Stromal cell of bone marrow (primary cell): ENCODE measurements around the gene HSD17B3.
A peak's percentile ranks its signal among the peaks of the same experiment; 100 is the strongest.
"Not testable (repeated sequence)": the region's sequence is repeated elsewhere in the genome, so short reads cannot be mapped to it uniquely, and the experiment has no call there.

Experiments used
- DNase-seq: peaks from one replicate; pipeline ENCODE4 v3.0.0-alpha.2; 2012; ENCODE audit warnings: low read depth

The HSD17B3 gene

DNA sequence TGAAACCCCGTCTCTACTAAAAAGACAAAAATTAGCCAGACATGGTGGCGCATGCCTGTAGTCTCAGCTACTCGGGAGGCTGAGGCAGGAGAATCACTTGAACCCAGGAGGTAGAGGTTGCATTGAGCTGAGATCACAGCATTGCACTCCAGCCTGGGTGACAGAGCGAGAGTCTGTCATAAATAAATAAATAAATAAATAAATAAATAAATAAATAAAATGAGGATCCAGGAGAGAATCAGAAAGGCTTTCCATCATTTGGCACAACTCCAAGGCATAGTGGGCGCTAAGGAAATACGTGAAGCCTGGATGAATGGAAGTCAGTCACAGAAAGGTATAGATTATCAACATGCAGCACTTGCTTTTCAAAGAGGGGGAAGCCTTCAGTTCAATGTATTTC, 65.6 kb downstream of the HSD17B3 start:
- not testable (repeated sequence) for DNase-seq

DNA sequence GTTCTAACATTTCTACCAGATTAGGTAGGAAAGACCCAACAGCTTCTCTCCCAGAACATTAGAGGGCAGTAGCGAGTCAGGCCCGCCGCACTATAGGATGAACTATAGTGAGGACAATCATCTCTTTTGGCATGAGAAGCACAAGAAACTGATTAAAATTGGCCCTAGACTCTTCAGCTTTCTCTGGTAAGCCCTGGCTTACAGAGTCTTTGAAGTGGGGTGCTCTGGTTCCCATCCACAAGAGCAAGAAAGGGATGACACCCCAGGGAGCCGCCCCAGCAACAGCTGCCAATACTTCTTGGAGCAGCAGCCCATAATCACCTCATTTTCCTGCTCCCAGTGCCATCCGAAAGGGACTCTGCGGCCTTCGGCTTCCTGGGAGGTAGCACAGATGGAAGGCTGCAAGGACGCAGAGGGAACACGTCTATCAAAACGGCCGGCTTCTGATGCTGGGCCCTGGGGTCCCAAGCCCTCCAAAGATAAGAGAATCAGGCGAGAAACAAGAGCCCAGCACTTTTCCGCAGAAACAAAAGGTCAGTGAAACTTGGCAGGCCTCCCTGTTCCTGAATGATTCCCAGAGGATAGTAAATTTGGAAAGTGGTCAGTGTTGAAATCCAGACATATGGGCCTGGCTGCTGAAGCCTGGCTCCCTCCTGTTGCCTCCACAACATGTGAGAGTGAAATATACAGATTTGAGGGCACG, 69.3 kb downstream of the HSD17B3 start:
- peak; percentile 51 for DNase-seq

DNA sequence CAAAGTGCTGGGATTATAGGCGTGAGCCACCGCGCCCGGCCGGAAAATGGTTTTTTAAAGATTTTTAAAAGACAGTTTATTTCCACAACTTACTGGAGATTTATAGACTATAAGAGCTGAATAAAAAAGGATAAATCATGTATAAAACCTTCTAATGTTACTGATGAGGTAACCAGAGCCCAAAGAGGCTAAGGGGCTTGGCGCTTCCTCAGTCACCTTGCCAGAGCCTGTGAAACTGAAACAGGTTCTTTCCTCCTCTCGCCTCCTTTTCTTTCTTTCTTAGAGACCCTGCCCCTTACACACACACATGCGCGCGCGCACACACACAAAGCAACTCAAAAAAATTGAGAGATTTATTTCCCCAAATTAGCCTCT, 69.8 kb downstream of the HSD17B3 start:
- no peak for DNase-seq

DNA sequence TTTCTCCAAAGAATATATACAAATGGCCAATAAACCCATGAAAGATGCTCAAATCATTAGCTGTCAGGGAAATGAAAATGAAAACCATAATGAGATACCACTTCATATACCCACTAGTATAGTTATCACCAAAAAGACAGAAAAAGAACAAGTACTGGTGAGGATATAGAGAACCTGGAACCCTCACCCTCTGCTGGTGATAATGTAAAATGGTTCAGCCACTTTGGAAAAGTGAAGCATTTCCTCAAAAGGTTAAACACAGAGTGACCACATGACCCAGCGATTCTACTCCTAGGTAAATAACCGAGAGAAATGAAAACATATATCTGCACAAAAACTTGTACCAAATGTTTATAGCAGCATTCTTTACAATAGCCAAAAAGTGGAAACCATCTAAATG, 72.0 kb downstream of the HSD17B3 start:
- DNase-seq = no peak

DNA sequence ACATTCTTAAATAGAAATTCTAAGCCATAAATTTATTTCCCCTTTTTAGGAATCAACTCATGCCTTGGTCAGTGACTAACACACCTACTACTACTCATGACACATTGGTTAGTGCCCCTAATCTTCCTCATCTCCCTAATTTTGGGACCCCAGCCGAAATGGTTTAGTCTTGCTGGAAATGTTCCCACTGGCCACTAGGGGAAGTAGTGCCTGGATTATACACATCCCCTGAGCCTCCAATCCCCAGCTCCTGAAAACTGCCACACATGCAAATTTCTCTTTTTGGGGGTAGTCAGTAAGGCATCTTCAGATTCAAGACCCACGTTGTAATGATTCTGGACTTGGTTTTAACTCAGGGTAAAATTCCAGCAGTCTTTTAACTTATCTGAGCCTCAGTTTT, 79.8 kb downstream of the HSD17B3 start:
- DNase-seq = no peak

DNA sequence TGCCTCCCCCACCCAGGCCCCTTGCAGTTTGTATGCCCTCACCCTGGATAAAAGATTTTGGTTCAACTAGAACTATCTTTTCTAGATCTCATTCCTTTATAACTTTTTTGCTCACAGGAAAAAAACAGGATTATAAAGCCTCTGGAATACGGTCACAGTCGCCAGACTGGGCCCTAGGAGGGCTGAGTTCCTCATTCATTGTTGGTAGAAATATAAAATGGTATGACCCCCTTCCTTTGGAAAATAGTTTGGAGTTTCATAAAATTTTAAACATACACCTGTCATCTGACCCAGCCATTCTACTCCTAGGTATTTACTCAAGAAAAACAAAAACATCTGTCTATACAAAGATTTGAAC, 82.1 kb downstream of the HSD17B3 start:
- DNase-seq = no peak

DNA sequence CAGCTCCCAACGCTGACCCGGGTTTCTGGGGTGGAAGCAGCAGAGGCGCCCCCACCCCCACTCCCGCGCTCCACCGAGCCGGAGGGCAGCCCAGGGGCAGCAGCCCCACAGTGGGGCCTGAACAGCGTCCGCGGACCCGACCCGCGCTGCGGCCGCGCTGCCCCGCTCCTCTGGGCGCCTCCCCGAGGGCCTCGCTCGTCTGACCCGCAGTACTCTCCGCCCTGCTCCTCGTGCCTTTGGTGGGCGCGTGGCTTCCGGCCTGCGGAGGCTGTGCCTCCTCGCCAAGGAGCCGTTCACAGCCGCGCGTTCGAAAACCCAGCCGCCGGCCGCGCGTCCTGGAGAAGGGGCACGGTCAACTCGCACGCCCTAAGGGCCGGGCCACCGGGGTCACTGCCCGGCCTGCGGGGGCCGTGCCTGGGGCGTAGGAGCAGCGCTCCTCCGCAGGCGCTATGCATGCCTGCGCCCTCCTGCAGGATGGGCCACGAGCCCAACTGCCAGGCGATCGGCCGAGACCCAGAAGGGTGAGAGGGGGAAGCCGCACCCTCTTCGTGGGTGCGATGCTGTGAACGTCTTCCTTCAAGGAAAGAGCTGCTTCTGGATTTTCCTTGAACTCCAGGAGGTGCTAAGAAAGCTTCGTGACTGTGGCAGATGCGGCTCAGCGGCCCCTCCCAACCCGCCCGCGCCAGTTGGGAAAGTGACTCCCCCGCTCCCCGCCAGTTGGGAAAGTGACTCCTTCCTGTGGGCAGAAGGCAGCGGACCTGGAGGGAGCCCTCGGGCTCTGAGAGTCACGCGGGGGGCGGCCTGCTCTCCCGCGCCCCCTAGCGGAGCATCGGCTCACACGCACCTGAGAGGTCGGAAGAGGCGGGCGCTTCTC, 82.7 kb downstream of the HSD17B3 start:
- DNase-seq = no peak

DNA sequence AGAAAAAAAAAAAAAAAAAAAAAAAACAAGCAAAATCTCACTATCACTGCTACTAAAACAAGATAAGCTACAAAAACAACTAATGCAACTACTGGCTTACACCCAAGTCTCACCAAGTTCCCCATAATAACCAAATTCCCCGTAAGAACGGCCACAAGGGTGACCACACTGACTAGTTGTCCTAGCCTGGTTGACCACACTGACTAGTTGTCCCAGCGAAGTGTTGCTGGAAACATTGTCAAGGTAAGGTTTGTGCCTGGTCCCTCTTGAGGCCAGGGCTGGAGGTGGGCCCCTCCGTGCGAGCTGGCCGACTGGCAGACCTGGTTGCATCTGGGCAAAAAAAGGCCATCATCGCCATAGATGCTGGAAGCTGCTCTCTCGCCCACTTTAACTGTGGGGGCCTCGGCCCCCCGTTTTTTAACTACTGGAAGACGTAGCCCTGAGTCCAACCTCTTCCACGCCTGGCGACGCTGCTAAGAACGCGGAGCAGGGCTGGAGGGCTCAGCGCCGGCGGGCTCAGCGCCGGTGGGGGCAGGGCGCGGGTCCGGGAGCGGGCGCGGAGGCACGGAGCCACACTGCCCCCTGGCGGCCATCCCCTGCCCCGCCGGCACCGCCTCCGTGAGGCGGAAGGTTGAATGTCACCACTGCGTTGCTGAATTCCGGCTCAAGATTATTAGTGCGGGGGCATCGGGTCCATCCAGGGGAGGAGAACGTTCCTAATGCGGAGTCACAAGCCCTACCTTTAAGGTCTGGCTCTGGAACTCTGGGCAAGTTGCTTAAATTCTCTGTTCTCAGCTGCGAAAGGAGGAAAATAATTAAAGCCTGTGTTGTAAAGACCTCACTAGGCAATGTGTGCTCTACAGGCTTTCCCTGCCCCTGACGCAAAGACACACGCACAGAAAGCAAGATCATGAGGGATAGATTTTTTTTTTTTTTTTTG, 84.0 kb downstream of the HSD17B3 start:
- DNase-seq = no peak

DNA sequence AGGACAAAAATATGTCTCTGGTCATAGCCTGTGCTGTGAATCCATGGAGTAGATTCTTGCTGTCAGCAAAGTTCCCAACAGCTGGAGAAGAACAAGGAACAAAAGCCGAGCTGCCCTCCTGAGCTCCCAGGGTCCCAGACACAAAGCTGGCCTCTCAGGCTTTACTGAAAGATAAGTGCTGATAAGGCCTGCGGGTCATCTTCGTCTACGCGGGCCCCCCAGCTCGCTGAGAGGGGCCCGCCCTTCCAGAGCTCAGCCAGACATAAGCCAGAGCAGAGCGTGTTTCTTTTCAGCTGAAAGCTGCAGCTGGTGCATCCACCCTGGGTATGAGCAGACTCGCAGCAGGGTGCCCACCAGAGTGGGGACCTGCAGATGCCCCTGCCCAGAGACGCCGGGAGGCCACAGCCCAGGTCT, 84.7 kb downstream of the HSD17B3 start:
- DNase-seq = no peak

DNA sequence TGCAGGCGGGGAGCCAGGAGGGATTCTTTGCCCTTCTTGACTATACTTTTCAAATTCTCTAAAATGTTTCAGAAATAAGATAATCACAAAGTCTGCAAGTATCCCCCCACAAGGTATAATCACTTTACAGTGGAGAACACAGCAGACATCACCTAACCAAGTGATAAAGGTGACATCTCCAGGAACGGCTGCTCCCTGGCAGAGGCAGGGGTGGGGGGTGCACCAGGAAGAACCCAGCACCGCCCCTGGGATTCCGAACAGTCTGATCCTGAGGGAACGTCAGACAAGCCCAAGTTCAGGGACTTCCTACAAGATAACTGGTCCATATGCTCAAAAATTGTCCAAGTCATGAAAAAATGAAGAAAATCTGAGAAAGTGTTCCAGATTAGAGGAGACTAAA, 85.4 kb downstream of the HSD17B3 start:
- DNase-seq = no peak

DNA sequence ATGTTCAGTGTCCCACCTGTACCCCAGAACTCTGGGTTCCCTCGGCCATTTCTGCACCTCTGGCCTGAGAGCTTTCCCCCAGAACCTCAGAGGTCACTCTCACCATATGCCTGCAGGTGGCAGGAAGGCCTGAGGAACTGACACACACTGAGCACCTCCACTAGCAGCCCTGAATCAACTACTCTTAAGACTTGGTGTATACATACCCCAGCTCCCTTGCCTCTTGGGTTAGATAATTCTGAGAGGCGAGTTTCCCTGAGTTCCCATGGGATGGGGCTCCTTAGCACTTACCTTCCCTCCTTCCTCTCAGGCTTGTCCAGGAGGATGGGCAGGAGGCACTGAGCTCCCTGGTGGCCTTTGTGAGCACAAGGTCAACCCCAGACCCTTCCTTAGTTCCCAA, 86.1 kb downstream of the HSD17B3 start:
- no peak for DNase-seq

DNA sequence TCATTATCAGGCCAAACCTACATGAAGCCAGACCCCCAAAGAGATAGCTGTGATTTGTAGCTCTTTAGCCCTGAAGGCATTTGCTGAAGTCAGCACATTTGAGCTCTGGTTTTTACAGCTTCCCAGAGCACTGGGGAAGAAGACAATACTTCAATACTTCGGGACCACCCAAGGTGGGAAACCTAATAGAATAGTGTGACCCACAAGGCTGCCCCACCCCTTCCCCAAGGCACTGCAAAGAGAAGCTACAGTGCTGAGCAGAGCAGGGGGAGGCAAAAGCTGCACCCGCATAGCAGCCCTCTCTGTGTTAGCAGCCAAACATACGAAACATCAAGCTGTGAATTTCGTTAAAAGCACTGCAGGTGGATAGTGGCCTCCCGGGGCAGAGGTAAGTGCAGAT, 87.3 kb downstream of the HSD17B3 start:
- DNase-seq = no peak

DNA sequence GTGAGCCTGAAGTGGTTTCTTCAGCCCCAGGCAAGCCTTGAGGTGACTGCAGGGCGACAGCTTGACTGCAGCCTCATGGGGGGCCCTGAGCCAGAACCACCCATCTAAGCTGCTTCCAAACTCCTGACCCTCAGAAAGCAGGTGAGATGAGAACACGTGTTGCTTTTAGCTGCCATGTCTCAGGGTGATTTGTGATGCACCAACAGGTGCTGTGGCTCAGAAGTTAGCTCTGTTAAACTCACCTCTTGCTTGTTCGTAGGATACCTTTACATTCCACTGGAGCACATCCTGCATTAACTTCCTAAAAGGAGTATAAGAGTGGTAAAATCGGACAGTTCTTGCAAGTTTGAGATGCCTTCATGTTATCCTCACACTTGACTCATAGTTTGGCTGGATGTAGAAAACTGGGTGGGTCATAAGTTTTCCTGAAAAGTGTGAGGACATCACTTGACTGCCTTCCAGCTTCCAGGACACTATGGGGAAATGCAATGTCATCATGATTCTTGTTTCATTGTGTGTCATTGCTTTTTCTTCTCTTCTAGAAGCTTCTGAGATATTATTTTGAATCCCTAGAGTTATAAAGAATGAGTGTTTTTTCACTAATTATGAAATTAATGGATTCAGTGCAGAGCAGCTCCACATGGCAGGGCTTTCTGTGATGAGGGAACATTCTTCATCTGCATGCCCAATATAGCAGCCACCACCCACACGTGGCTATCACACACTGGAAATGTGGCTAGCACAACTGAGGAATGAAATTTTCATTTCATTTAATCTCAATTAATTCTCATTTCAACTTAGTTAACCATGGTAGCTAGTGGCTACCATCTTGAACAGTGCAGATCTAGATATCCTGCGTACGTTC, 92.3 kb downstream of the HSD17B3 start:
- DNase-seq = peak; percentile 78

DNA sequence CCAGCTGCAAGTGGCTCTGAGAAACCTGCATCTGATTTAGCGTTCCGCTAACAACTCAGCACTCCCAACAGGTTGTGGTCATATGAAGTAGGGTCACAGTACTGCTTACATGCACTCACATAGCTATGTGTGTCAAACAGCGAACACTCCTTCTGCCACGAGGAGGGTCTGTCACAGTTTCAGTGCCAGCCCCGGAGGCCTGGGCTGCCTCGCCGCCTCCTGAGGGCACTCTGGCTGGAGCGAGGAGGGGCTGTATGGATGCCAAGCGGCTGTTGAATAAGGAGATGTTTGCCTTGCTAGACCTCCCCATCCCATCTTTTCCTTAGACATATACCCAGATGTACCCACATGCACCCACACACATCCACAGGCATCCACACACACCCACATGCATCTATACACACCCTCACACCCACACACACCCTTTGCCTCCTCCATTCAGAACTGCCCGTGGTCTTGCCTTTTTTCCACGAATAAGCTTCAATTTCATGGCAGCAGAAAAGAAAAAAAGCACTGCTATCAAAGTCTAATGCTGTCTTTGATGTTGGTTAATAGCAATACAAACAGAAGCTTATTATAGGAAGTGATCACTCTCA, 95.7 kb downstream of the HSD17B3 start:
- no peak for DNase-seq

DNA sequence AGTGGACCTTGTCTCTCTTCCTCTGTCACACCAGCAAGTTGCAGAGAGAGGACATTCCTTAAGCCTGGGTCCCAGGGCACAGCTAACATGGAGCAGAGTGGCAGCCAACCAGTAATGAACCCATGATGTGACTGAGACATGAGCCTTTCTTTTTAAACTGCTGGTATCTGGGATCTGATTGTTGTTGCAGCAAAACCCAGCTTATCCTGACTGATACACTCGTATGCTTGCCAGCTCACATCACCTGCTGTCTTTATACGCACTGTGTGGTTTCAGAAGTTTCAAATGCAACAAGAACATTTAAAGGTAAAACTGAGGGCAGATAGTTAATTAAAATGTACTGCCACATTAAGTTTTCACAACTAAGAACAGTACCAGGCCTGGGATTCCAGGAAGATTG, 97.1 kb downstream of the HSD17B3 start:
- DNase-seq = no peak

DNA sequence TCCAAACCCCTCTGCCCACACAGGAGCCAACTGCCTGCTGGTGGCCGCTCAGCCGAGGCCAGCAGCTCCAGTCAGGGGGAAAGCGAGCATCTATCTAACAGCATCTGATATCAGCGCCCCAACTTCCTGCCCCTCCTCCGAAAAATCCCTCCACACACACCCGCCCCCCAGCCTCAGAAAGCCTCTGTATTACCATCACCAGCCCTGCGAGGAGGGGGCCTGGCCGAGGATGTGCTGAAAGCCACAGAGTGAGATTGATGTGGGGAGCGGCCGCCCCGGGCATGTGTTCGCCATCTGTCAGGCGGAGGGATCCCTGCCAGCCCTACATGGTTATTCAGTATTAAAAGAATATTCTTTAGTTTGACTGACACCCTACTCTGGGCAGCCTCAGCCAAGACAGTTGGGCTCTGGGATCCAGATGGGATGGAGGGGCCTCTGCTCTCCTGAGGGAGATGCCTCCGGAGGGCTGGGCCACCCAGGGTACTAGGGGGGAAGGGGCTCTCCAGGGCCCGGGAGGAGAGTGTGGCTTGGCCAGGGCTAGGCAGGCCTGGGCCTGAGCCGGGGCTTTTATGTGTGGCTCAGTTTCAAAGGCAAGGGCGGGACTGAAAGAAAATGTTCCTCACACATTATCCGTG, 98.0 kb downstream of the HSD17B3 start:
- no peak for DNase-seq

DNA sequence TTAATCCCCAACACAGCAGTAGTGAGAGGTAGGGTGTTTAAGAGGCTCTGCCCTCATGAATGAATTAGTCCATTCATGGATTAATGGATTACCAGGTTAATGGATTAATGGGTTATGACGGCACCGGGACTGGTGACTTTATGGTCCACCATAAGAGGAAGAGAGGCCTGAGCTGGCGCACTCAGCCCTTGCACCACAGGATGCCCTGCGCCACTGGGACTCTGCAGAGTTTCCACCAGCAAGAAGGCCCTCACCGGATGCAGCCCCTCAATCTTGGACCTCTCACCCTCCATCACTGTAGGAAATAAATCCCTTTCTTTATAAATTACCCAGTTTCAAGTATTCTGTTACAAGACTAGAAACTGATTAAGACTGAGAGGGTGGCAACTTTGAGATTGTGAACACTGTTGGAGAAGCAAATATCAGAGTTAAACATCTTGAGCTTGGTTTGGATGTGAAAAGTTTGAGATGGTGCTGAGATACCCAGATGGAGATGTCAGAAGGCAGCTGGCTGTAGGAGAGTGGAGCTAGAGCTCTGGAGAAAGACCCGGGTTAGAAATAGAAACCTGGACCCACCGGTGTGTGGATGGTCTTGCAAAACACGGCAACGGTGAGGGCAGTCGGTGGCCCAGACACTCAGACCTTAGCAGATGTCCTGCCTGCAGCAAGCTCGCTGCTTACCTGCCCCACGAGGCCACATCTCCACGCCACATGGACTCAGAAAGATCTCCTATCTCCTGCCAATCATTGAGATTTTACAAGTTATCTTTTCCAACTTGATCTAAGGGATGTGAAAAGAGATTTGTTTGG, 98.8 kb downstream of the HSD17B3 start:
- no peak for DNase-seq

DNA sequence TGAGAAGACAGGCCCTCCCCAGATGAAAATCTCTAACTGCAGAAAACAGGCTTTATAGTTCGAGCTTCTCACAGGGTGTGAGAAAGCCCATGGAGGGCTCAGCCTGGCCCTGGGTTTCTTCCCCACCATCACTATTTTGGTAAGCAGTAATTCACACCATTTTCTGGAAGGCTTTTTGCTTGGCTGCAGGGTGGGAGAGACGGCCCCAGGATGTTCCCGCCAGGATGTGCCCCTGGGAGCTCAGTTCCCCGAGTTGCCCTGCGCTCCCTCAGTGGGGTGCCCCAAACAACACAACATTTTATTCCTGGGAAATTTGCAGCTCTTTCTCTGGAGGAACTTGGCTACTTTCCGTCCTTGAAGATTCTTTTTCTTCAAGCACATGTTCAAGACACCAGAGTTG, 100.8 kb downstream of the HSD17B3 start:
- no peak for DNase-seq

DNA sequence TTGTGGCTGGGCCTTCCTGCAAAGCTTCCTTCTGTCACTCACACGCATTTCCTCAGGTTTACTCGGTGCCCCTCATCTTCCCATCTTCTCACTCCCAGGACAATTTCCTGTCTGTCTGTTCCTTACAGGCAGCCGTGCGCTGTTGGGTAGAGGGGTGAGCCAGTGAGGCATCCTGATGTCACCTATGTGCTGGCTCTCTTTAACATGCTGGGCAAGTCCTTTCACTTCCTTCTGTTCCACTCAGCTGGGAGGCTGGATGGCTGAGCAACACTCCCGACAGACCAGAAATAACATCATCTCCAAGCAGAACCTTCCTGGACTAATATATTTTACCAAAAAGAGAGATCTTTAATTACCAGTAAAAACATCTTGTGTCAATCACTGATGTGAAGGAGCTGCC, 103.0 kb downstream of the HSD17B3 start:
- no peak for DNase-seq

DNA sequence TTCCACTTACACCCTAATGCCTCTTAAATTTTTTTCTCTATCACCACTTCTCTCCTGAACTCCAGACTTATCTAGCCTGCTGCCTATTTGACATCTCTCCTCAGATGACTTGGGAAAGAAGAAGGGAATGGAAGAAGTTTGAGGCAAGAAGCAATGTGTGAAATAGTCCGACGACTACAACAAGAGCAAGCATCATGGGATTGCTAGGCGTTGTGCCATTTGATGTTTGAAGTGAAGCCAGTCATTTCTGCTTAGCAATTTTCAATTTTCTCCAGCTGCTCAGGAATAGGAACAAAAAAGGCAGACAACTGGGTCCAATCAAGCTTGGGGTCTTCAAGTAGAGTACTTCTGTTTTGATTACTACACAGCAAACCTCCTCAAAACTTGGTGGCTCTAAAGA, 106.4 kb downstream of the HSD17B3 start:
- DNase-seq = no peak
